Loucy (cell line): ENCODE results near the gene ATP5PD.

Experiments
- H2AFZ ChIP-seq: fragments of 200-600 bp; sonication (generic); 2 replicates; pipeline ENCODE4 v1.6.0; 2016; ENCODE audit warnings: antibody characterized with exemption, mild to moderate bottlenecking, low read length, moderate library complexity
- H3F3A ChIP-seq: fragments of 200-600 bp; 2 replicates; pipeline ENCODE4 v1.6.0; 2016; ENCODE audit warnings: antibody characterized with exemption, low read depth, mild to moderate bottlenecking
- H3K27me3 ChIP-seq: fragments of 200-600 bp; sonication (generic); 2 replicates; pipeline ENCODE4 v1.6.1; 2014; ENCODE audit warnings: low read length, mild to moderate bottlenecking; ENCODE audit not compliant: insufficient read depth, poor library complexity, severe bottlenecking
- H3K36me3 ChIP-seq: fragments of 200-600 bp; sonication (generic); 2 replicates; pipeline ENCODE4 v1.6.1; 2016; ENCODE audit warnings: low read length; ENCODE audit not compliant: insufficient read depth
- H3K4me1 ChIP-seq: fragments of 200-600 bp; sonication (generic); 2 replicates; pipeline ENCODE4 v1.5.1; 2014; ENCODE audit warnings: low read length, mild to moderate bottlenecking; ENCODE audit not compliant: insufficient read depth, poor library complexity, severe bottlenecking
- H3K4me2 ChIP-seq: fragments of 200-600 bp; sonication (generic); 2 replicates; pipeline ENCODE4 v1.6.0; 2014; ENCODE audit warnings: antibody characterized with exemption, low read length, low read depth, mild to moderate bottlenecking; ENCODE audit not compliant: poor library complexity, severe bottlenecking
- H3K4me3 ChIP-seq: fragments of 200-600 bp; sonication (generic); 2 replicates; pipeline ENCODE4 v1.5.1; 2014; ENCODE audit warnings: low read length, mild to moderate bottlenecking, mixed read lengths; ENCODE audit not compliant: poor library complexity, severe bottlenecking
- H3K79me2 ChIP-seq: fragments of 200-600 bp; sonication (generic); 2 replicates; pipeline ENCODE4 v1.6.1; 2014; ENCODE audit warnings: low read length; ENCODE audit not compliant: insufficient read depth
- H3K9ac ChIP-seq: fragments of 200-600 bp; sonication (generic); 2 replicates; pipeline ENCODE4 v1.6.0; 2014; ENCODE audit warnings: mild to moderate bottlenecking, low read depth, low read length, moderate library complexity; ENCODE audit not compliant: poor library complexity, severe bottlenecking
- H3K9me2 ChIP-seq: fragments of 200-600 bp; sonication (generic); replicated peaks from 2 replicates; pipeline ENCODE4 v1.6.1; 2016; ENCODE audit warnings: low read depth, low read length, mixed read lengths
- H3K9me3 ChIP-seq: fragments of 200-600 bp; sonication (generic); 2 replicates; pipeline ENCODE4 v1.6.1; 2014; ENCODE audit warnings: mild to moderate bottlenecking, antibody characterized with exemption, low read length, low read depth; ENCODE audit not compliant: insufficient read depth
- H4K20me1 ChIP-seq: fragments of 200-600 bp; sonication (generic); 2 replicates; pipeline ENCODE4 v1.6.0; 2014; ENCODE audit warnings: antibody characterized with exemption, low read length, mild to moderate bottlenecking; ENCODE audit not compliant: insufficient read depth, poor library complexity, severe bottlenecking
- EZH2phosphoT487 ChIP-seq: fragments of 200-600 bp; IDR thresholded peaks from 2 replicates; pipeline ENCODE4 v1.6.1; 2018; ENCODE audit warnings: antibody characterized with exemption, mild to moderate bottlenecking, moderate library complexity, borderline replicate concordance
- TF ChIP-seq, protein P1 (sequence below): fragments of 200-600 bp; sonication (generic); conservative IDR thresholded peaks from 2 replicates; pipeline ENCODE4 v1.5.1; 2014; ENCODE audit warnings: mild to moderate bottlenecking, antibody characterized with exemption, low read length

Gene ATP5PD

DNA sequence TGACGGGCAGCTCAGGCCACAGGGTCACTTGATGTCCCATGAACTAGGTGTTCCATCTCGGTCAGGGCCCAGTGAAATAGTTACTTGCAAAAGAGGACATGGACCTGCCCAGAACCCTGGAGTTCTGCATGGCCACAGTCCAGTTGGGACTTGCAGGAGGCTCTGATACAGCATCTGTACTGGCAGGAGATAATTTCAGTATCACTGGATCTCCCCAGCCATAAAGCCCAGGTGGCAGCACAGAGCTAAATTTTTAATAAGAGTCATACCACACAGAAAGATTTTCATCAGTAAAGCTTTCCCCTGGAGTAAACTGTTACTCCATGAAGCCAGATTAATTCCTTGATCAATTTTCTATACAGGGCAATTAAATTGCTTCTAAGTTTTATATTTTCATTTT is 23.0 kb upstream of the ATP5PD start:
- H3K27me3 ChIP-seq, result no peaks in the 10 kb centered on the region
- no peaks in the 10 kb centered on the region for H3K9me2 ChIP-seq
- no peaks in the 10 kb centered on the region for H3K79me2 ChIP-seq
- no peak overlapping the region for H3K4me2 ChIP-seq
- H3K36me3 ChIP-seq, result no peaks in the 10 kb centered on the region; the same call in 1 of the 2 replicates
- no peaks in the 10 kb centered on the region for H3F3A ChIP-seq
- peaks cover 9% of the 10 kb centered on the region for H3K4me1 ChIP-seq
- no peaks in the 10 kb centered on the region for H4K20me1 ChIP-seq
- no peak overlapping the region for H3K4me3 ChIP-seq
- H3K9me3 ChIP-seq, result no peaks in the 10 kb centered on the region
- TF ChIP-seq, protein P1, sequence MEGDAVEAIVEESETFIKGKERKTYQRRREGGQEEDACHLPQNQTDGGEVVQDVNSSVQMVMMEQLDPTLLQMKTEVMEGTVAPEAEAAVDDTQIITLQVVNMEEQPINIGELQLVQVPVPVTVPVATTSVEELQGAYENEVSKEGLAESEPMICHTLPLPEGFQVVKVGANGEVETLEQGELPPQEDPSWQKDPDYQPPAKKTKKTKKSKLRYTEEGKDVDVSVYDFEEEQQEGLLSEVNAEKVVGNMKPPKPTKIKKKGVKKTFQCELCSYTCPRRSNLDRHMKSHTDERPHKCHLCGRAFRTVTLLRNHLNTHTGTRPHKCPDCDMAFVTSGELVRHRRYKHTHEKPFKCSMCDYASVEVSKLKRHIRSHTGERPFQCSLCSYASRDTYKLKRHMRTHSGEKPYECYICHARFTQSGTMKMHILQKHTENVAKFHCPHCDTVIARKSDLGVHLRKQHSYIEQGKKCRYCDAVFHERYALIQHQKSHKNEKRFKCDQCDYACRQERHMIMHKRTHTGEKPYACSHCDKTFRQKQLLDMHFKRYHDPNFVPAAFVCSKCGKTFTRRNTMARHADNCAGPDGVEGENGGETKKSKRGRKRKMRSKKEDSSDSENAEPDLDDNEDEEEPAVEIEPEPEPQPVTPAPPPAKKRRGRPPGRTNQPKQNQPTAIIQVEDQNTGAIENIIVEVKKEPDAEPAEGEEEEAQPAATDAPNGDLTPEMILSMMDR, result peak; percentile 53
- no peak for TF ChIP-seq EZH2phosphoT487
- no peak overlapping the region for H3K9ac ChIP-seq
- no peak overlapping the region for H2AFZ ChIP-seq

DNA sequence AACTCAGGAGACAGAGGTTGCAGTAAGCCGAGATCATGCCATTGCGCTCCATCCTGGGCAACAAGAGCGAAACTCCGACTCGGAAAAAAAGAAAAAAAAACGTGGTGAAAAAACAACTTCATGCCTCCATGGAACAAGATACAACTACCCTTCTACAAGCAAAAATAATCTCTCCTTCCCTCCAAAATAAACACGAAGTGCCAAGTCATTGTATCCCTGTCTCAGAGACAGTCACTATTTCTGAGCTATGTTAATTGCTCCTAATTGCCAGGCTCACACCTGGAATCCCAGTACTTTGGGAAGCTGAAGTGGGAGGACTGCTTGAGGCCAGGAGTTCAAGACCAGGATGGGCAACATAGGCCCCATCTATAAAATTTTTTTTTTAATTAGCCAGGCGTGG is 22.0 kb upstream of the ATP5PD start:
- Histone ChIP-seq H4K20me1 (no peaks in the 10 kb centered on the region), H3K79me2 (no peaks in the 10 kb centered on the region), H3K4me3 (no peak overlapping the region), H2AFZ (no peak overlapping the region), H3F3A (no peaks in the 10 kb centered on the region), H3K36me3 (peaks cover 10% of the 10 kb centered on the region; the same call in 1 of the 2 replicates), H3K4me1 (peaks cover 9% of the 10 kb centered on the region), H3K27me3 (no peaks in the 10 kb centered on the region), H3K9ac (no peak overlapping the region), H3K9me3 (no peaks in the 10 kb centered on the region), H3K9me2 (no peaks in the 10 kb centered on the region), H3K4me2 (no peak overlapping the region)
- TF ChIP-seq EZH2phosphoT487, result no peak
- TF ChIP-seq, protein P1, result no peak

DNA sequence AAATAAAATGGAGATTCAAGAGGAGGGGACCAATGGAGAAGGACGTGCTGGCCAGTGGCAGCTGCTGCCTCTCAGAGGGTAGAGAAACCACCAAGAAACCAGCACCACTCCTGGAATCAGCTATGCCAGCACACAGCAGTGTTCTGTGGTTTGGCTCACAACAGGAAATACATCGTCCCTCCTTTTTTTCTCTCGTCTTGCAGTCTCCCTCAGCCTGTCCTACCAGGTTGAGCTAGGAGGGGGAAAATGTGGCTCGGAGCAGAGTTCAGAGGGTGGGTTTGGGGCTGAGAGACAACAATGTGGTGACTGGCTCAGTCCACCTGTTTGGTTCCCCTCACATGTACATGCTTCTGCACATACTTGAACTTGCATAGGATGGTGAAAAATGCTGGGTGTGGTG is 21.1 kb upstream of the ATP5PD start:
- H3K9me3 ChIP-seq, result no peaks in the 10 kb centered on the region
- peak overlapping the region; percentile 48 for H3K4me2 ChIP-seq
- peaks cover 19% of the 10 kb centered on the region; the same call in 1 of the 2 replicates for H3K36me3 ChIP-seq
- H2AFZ ChIP-seq, result peak overlapping the region; percentile 42; the same call in 1 of the 2 replicates
- H3K79me2 ChIP-seq, result no peaks in the 10 kb centered on the region
- TF ChIP-seq, protein P1, result no peak
- TF ChIP-seq EZH2phosphoT487, result no peak
- H3F3A ChIP-seq, result no peaks in the 10 kb centered on the region
- peaks cover 9% of the 10 kb centered on the region for H3K4me1 ChIP-seq
- no peaks in the 10 kb centered on the region for H3K27me3 ChIP-seq
- H4K20me1 ChIP-seq, result no peaks in the 10 kb centered on the region
- H3K9ac ChIP-seq, result peak overlapping the region; percentile 0
- peak overlapping the region; percentile 1 for H3K4me3 ChIP-seq
- no peaks in the 10 kb centered on the region for H3K9me2 ChIP-seq
